Mesendoderm (in vitro differentiated cells): Measurements from ENCODE around the gene MEIOB.
"Not testable (repeated sequence)": the region's sequence is repeated elsewhere in the genome, so short reads cannot be mapped to it uniquely, and the experiment has no call there.

Experiments used
- DNase-seq: peaks from one replicate; pipeline ENCODE4 v3.0.0; 2013
- H2AK5ac ChIP-seq: 2 replicates; pipeline ENCODE4 v1.6.1; 2013; ENCODE audit warnings: low read length, inconsistent platforms
- H2BK120ac ChIP-seq: 2 replicates; pipeline ENCODE4 v1.6.1; 2013; ENCODE audit warnings: low read depth, mild to moderate bottlenecking, low read length, moderate library complexity, mixed read lengths
- H2BK15ac ChIP-seq: replicated peaks from 2 replicates; pipeline ENCODE4 v1.6.1; 2013; ENCODE audit warnings: low read depth, mild to moderate bottlenecking, moderate library complexity
- H2BK5ac ChIP-seq: 2 replicates; pipeline ENCODE4 v1.6.1; 2013; ENCODE audit warnings: low read length, inconsistent platforms
- H3K18ac ChIP-seq: 2 replicates; pipeline ENCODE4 v1.6.1; 2013; ENCODE audit warnings: mild to moderate bottlenecking, low read length, mixed read lengths
- H3K23ac ChIP-seq: one replicate; pipeline ENCODE4 v1.6.1; 2013; ENCODE audit warnings: low read length
- H3K27ac ChIP-seq: 2 replicates; pipeline ENCODE4 v1.5.1; 2013; ENCODE audit warnings: low read depth, mild to moderate bottlenecking, inconsistent platforms, low read length, moderate library complexity
- H3K27me3 ChIP-seq: 2 replicates; pipeline ENCODE4 v1.6.1; 2013; ENCODE audit warnings: low read length, control low read depth, mild to moderate bottlenecking, inconsistent platforms; ENCODE audit not compliant: insufficient read depth, poor library complexity
- H3K36me3 ChIP-seq: 2 replicates; pipeline ENCODE4 v1.6.1; 2013; ENCODE audit warnings: low read length, inconsistent platforms; ENCODE audit not compliant: control insufficient read depth, insufficient read depth
- H3K4ac ChIP-seq: one replicate; pipeline ENCODE4 v1.6.1; 2013; ENCODE audit warnings: low read depth, mild to moderate bottlenecking, low read length, moderate library complexity
- H3K4me1 ChIP-seq: 2 replicates; pipeline ENCODE4 v1.6.1; 2013; ENCODE audit warnings: low read depth, low read length, inconsistent platforms; ENCODE audit not compliant: control insufficient read depth
- H3K4me2 ChIP-seq: 2 replicates; pipeline ENCODE4 v1.6.1; 2013; ENCODE audit warnings: low read length
- H3K4me3 ChIP-seq: 2 replicates; pipeline ENCODE4 v1.5.1; 2013; ENCODE audit warnings: mild to moderate bottlenecking, low read length
- H3K56ac ChIP-seq: one replicate; pipeline ENCODE4 v1.6.1; 2013; ENCODE audit warnings: low read length
- H3K79me1 ChIP-seq: 2 replicates; pipeline ENCODE4 v1.6.1; 2013; ENCODE audit warnings: low read length, inconsistent platforms
- H3K79me2 ChIP-seq: 2 replicates; pipeline ENCODE4 v1.6.1; 2013; ENCODE audit warnings: mild to moderate bottlenecking, low read length; ENCODE audit not compliant: control insufficient read depth, insufficient read depth
- H3K9ac ChIP-seq: 2 replicates; pipeline ENCODE4 v1.6.1; 2013; ENCODE audit warnings: low read length, inconsistent platforms
- H4K5ac ChIP-seq: one replicate; pipeline ENCODE4 v1.6.1; 2013; ENCODE audit warnings: low read length
- H4K8ac ChIP-seq: one replicate; pipeline ENCODE4 v1.6.1; 2013; ENCODE audit warnings: low read depth, mild to moderate bottlenecking, control low read depth, low read length, moderate library complexity
- WGBS: extraction: QIAGEN DNeasy Blood & Tissue Kit; methylation state at CpG from one replicate; pipeline ENCODE4 v1.1.7; 2013; ENCODE audit warnings: low lambda C conversion rate, missing lambda C conversion rate; ENCODE audit not compliant: insufficient coverage; ENCODE audit errors: extremely low coverage; 5-methylcytosine and 5-hydroxymethylcytosine counted together

Gene MEIOB

DNA sequence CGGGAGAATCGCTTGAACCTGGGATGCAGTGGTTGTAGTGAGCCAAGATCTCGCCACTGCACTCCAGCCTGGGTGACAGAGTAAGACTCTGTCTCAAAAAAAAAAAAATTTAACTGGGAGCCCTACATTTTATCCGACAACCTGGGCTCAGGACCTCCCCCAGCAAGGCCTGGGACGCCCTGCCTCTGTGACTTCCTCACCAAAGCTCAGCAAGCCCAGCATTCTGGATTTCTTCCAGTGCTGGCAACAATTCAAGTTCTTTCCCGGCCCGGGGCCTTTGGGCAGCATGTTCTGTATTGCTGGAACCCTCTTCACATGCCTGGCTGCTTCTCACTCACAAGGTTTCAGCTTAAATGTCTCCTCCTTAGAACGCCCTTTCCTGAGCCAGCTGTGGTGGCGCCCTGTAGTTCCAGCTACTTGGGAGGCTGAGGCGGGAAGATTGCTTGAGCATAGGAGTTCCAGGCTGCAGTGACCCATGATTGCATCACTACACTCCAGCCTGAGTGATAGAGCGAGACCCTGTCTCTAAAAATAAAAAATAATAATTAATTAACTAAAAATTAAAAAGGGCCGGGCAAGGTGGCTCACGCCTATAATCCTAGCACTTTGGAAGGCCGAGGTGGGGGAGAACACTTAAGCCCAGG is 15.9 kb upstream of the MEIOB start:
- H4K8ac ChIP-seq: no peak overlapping the region
- H2AK5ac ChIP-seq: no peak overlapping the region
- H3K27me3 ChIP-seq: no peaks in the 10 kb centered on the region
- no peak overlapping the region for H2BK5ac ChIP-seq
- no CpG with 5 or more reads among the region's 14 CpGs for WGBS
- no peak overlapping the region for H3K27ac ChIP-seq
- no peaks in the 10 kb centered on the region for H3K36me3 ChIP-seq
- H3K4me1 ChIP-seq: no peaks in the 10 kb centered on the region
- H3K9ac ChIP-seq: no peak overlapping the region
- H3K56ac ChIP-seq: no peak overlapping the region
- no peak overlapping the region for H3K18ac ChIP-seq
- H3K4me3 ChIP-seq: no peak overlapping the region
- no peak overlapping the region for H3K4ac ChIP-seq
- H3K79me1 ChIP-seq: no peaks in the 10 kb centered on the region
- no peak overlapping the region for H2BK15ac ChIP-seq
- no peak overlapping the region for H2BK120ac ChIP-seq
- no peak overlapping the region for H3K23ac ChIP-seq
- no peaks in the 10 kb centered on the region for H3K79me2 ChIP-seq
- no peak overlapping the region for H3K4me2 ChIP-seq
- no peak for DNase-seq
- no peak overlapping the region for H4K5ac ChIP-seq

DNA sequence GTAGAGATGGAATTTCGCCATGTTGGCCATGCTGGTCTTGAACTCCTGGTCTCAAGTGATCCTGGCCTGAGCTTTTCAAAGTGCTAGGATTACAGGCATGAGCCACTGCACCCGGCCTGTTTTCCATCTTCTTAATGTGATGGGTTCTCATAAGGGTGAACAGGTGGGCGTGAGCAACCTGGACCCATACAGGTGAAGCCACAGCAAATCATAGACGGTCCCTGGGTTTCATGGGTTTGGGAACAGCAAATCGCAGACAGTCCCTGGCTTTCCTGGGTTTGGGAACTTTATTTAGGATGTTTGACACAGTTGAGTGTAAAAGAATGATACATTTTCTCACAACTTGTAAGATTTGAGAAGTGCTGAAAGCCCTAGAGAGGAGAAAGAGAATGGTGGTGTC is 12.9 kb upstream of the MEIOB start:
- H2BK5ac ChIP-seq: no peak overlapping the region
- no peak overlapping the region for H3K23ac ChIP-seq
- H3K4me1 ChIP-seq: no peaks in the 10 kb centered on the region
- no peaks in the 10 kb centered on the region for H3K79me2 ChIP-seq
- H2BK15ac ChIP-seq: no peak overlapping the region
- no CpG with 5 or more reads among the region's 5 CpGs for WGBS
- H3K79me1 ChIP-seq: no peaks in the 10 kb centered on the region
- no peaks in the 10 kb centered on the region for H3K27me3 ChIP-seq
- no peak overlapping the region for H3K4me2 ChIP-seq
- H3K9ac ChIP-seq: no peak overlapping the region
- H4K5ac ChIP-seq: no peak overlapping the region
- H3K27ac ChIP-seq: no peak overlapping the region
- H2BK120ac ChIP-seq: no peak overlapping the region
- no peak overlapping the region for H3K4ac ChIP-seq
- DNase-seq: no peak
- H3K4me3 ChIP-seq: no peak overlapping the region
- H2AK5ac ChIP-seq: no peak overlapping the region
- H3K56ac ChIP-seq: no peak overlapping the region
- no peaks in the 10 kb centered on the region for H3K36me3 ChIP-seq
- H3K18ac ChIP-seq: no peak overlapping the region
- no peak overlapping the region for H4K8ac ChIP-seq

DNA sequence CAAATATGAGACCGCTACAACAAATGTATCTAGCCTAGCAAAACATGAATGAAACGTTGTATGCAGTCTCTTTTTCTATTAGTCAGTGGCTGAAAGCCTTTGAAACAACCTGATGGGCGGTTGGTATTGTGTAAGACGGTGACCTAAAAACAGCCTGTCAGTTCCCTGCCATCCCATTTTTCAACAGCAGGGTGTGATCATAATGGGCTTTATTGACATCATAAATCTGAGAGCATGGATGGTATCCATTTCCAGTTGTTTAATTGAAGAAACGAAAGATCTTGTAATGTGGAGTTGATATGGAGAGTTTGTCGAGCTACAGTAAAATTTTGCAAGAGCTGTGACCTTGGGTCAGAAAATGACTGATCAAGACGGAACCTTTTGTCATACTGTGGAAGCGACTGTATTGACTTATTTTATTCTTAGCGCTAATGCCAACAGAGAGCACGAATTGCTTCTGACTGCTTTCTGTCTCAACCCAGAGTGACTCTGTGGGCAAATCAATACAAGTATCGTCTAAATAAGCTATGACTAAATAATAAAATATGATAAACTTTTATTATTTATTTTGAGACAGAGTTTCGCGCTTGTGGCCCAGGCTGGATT is 12.3 kb upstream of the MEIOB start:
- H3K79me2 ChIP-seq: no peaks in the 10 kb centered on the region

DNA sequence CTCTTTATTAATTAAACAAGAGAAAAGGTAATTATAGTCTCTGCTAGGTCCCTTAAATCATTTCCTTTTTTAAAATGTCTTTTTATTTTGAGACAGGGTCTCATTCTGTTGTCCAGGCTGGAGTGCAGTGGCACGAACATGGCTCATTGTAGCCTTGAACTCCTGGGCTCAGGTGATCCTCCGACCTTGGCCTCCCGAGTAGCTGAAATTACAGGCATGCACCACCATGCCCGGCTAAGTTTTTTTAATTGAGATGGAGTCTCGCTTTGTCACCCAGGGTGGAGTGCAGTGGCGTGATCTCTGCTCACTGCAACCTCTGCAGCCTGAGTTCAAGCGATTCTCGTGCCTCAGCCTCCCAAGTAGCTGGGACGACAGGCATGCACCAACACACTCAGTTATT is 9.2 kb upstream of the MEIOB start:
- not testable (repeated sequence) for H3K27me3 ChIP-seq, H3K79me1 ChIP-seq, H3K27ac ChIP-seq, DNase-seq, H4K5ac ChIP-seq, H2BK5ac ChIP-seq, H3K4me3 ChIP-seq, H3K79me2 ChIP-seq, H3K4me2 ChIP-seq, H3K56ac ChIP-seq, H3K18ac ChIP-seq, H2BK15ac ChIP-seq, H3K4me1 ChIP-seq, H2AK5ac ChIP-seq, H4K8ac ChIP-seq, H3K4ac ChIP-seq, H3K36me3 ChIP-seq, H3K23ac ChIP-seq, H2BK120ac ChIP-seq, H3K9ac ChIP-seq
- no CpG with 5 or more reads among the region's 9 CpGs for WGBS

More for the DNA sequence above, 12.3 kb upstream of the MEIOB start:
- Histone ChIP-seq H4K5ac (no peak overlapping the region), H2BK15ac (no peak overlapping the region), H2AK5ac (no peak overlapping the region), H2BK120ac (no peak overlapping the region), H3K18ac (no peak overlapping the region), H4K8ac (no peak overlapping the region), H3K27ac (no peak overlapping the region), H3K9ac (no peak overlapping the region), H3K4me3 (no peak overlapping the region), H3K79me1 (no peaks in the 10 kb centered on the region), H3K4ac (no peak overlapping the region), H3K36me3 (no peaks in the 10 kb centered on the region), H3K56ac (no peak overlapping the region), H3K27me3 (no peaks in the 10 kb centered on the region), H3K4me1 (no peaks in the 10 kb centered on the region), H3K23ac (no peak overlapping the region), H2BK5ac (no peak overlapping the region), H3K4me2 (no peak overlapping the region)
- peak; percentile 29 for DNase-seq
- WGBS: 100% methylated on average over 1 of the region's 13 CpGs

DNA sequence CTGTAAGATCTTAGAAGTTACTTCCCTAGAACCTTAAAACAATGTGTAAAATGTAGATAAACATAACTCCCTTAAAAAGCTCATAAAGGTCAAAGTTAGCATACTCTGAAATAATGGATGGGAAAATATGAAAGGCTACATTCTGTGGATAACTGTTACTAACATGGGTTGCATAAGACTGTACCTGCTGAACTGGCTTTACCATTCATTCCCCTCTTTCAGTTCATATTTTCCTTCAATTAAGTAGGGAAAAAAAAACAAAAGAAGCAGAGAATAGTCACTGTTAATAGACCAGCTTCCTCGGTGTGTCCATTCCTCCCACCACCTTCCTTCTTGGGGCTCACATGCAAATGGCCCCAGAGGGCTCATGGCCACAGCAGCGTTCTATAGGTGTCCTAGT is 7.5 kb upstream of the MEIOB start:
- H4K5ac ChIP-seq: no peak overlapping the region
- no peaks in the 10 kb centered on the region for H3K79me2 ChIP-seq
- H3K4me2 ChIP-seq: no peak overlapping the region
- DNase-seq: no peak
- H3K27ac ChIP-seq: no peak overlapping the region
- no peak overlapping the region for H2BK120ac ChIP-seq
- no peaks in the 10 kb centered on the region for H3K79me1 ChIP-seq
- H2BK15ac ChIP-seq: no peak overlapping the region
- no peak overlapping the region for H3K23ac ChIP-seq
- H3K27me3 ChIP-seq: peaks cover 2% of the 10 kb centered on the region
- H3K4ac ChIP-seq: no peak overlapping the region
- H3K18ac ChIP-seq: no peak overlapping the region
- no peak overlapping the region for H2AK5ac ChIP-seq
- no peak overlapping the region for H3K9ac ChIP-seq
- no peaks in the 10 kb centered on the region for H3K4me1 ChIP-seq
- H2BK5ac ChIP-seq: no peak overlapping the region
- WGBS: no CpG with 5 or more reads among the region's 2 CpGs
- no peaks in the 10 kb centered on the region for H3K36me3 ChIP-seq
- no peak overlapping the region for H4K8ac ChIP-seq
- H3K4me3 ChIP-seq: no peak overlapping the region
- H3K56ac ChIP-seq: no peak overlapping the region

DNA sequence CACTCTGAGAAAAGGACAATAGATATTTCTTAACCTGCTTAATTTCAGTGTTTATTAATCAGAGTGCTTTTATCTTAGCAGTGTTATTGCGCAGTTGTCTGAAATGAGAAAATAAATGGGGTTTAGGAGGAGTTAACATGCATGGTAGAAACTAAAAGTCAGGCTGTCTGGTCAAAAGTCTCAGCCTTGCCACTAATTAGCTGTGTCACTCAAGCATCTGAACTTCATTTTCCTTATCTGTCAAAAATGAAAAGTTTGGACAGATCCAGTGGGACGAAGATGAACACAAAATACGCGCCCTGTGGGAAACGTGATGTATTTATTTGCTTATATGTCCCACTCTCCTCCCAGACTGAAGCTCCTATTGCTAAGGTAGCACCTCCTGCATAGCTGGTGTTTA is 6.3 kb upstream of the MEIOB start:
- Histone ChIP-seq H2BK120ac (no peak overlapping the region), H3K4me1 (no peaks in the 10 kb centered on the region), H4K8ac (no peak overlapping the region), H2BK5ac (no peak overlapping the region), H3K27ac (no peak overlapping the region), H3K9ac (no peak overlapping the region), H3K36me3 (no peaks in the 10 kb centered on the region), H2BK15ac (no peak overlapping the region), H3K4me3 (no peak overlapping the region), H3K79me1 (no peaks in the 10 kb centered on the region), H2AK5ac (no peak overlapping the region), H3K23ac (no peak overlapping the region), H3K18ac (no peak overlapping the region), H3K79me2 (no peaks in the 10 kb centered on the region), H3K56ac (no peak overlapping the region), H3K4ac (no peak overlapping the region), H3K4me2 (no peak overlapping the region), H4K5ac (no peak overlapping the region), H3K27me3 (peaks cover 2% of the 10 kb centered on the region)
- no peak for DNase-seq
- WGBS: no CpG with 5 or more reads among the region's 5 CpGs
